OCI-LY3 (cell line): ENCODE measurements around the gene ARSJ.

Experiments
- H2AFZ ChIP-seq: fragments of 200-600, 300-600 bp; shearing (Covaris generic); 2 replicates; pipeline ENCODE4 v1.6.0; 2014; ENCODE audit warnings: antibody characterized with exemption, low read depth, low read length
- H3K27ac ChIP-seq: fragments of 200-600, 300-600 bp; sonication (generic); 2 replicates; pipeline ENCODE4 v1.5.1; 2014; ENCODE audit warnings: mild to moderate bottlenecking, low read length, moderate library complexity, mixed read lengths
- H3K27me3 ChIP-seq: fragments of 200-600, 300-600 bp; sonication (generic); 2 replicates; pipeline ENCODE4 v1.6.1; 2014; ENCODE audit warnings: low read depth, low read length, mixed read lengths
- H3K36me3 ChIP-seq: fragments of 200-600, 300-600 bp; sonication (generic); replicated peaks from 2 replicates; pipeline ENCODE3; 2014; ENCODE audit warnings: low read depth, low read length, mixed read lengths
- H3K4me1 ChIP-seq: fragments of 300-600, 200-600 bp; sonication (generic); 2 replicates; pipeline ENCODE4 v1.6.1; 2014; ENCODE audit warnings: low read length, mixed read lengths
- H3K4me2 ChIP-seq: fragments of 200-600, 300-600 bp; sonication (generic); 2 replicates; pipeline ENCODE4 v1.6.1; 2014; ENCODE audit warnings: low read length, mixed read lengths
- H3K4me3 ChIP-seq: fragments of 300-600, 200-600 bp; sonication (generic); 2 replicates; pipeline ENCODE4 v1.5.1; 2014; ENCODE audit warnings: antibody characterized with exemption, mild to moderate bottlenecking, low read length, moderate library complexity
- H3K79me2 ChIP-seq: fragments of 300-600, 200-600 bp; shearing (Covaris generic); 2 replicates; pipeline ENCODE4 v1.6.1; 2014; ENCODE audit warnings: mild to moderate bottlenecking, low read length, mixed read lengths
- H3K9ac ChIP-seq: fragments of 300-600, 200-600 bp; shearing (Covaris generic); 2 replicates; pipeline ENCODE4 v1.6.0; 2014; ENCODE audit warnings: mild to moderate bottlenecking, low read length, moderate library complexity
- H3K9me3 ChIP-seq: fragments of 200-600, 300-600 bp; shearing (Covaris generic); 2 replicates; pipeline ENCODE4 v1.6.1; 2014; ENCODE audit warnings: low read length, mixed read lengths; ENCODE audit not compliant: insufficient read depth
- H4K20me1 ChIP-seq: fragments of 200-600, 300-600 bp; sonication (generic); 2 replicates; pipeline ENCODE4 v1.6.1; 2016; ENCODE audit warnings: low read length, mixed read lengths; ENCODE audit not compliant: insufficient read depth
- EZH2phosphoT487 ChIP-seq: fragments of 200-600 bp; shearing (Covaris generic); IDR thresholded peaks from 2 replicates; pipeline ENCODE4 v1.6.1; 2018; ENCODE audit warnings: antibody characterized with exemption, mixed run types, low read depth
- TF ChIP-seq, protein P1 (sequence below): fragments of 200-600, 300-600 bp; sonication (generic); IDR thresholded peaks from 2 replicates; pipeline ENCODE4 v1.5.1; 2014; ENCODE audit warnings: antibody characterized with exemption, low read length, low read depth

The ARSJ gene

DNA sequence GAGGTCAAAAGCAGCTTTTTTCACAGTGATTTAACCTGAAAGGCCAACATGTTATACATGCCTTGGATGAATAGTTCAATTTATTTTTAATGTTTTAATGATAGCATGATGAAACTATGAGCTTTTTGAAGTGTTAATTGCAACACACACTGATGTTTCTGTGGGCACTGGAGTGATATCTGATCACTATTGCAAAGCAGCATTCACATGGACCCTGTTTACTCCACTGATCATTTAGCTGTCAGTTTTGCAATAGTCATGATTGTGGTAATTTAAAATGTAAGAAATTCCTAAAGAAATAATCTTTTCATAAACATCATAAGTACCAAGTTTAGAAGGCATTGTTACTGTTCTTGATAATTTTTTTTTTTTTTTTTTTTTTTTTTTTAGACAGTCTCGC is 74.1 kb downstream of the ARSJ start:
- Histone ChIP-seq H3K27me3 (no peaks in the 10 kb centered on the region), H3K36me3 (no peaks in the 10 kb centered on the region), H3K4me3 (no peak overlapping the region), H3K9ac (no peak overlapping the region), H3K9me3 (no peaks in the 10 kb centered on the region), H3K4me2 (no peak overlapping the region), H3K79me2 (no peaks in the 10 kb centered on the region), H3K4me1 (peaks cover 16% of the 10 kb centered on the region), H2AFZ (no peak overlapping the region), H4K20me1 (no peaks in the 10 kb centered on the region), H3K27ac (no peak overlapping the region)
- TF ChIP-seq, protein P1, sequence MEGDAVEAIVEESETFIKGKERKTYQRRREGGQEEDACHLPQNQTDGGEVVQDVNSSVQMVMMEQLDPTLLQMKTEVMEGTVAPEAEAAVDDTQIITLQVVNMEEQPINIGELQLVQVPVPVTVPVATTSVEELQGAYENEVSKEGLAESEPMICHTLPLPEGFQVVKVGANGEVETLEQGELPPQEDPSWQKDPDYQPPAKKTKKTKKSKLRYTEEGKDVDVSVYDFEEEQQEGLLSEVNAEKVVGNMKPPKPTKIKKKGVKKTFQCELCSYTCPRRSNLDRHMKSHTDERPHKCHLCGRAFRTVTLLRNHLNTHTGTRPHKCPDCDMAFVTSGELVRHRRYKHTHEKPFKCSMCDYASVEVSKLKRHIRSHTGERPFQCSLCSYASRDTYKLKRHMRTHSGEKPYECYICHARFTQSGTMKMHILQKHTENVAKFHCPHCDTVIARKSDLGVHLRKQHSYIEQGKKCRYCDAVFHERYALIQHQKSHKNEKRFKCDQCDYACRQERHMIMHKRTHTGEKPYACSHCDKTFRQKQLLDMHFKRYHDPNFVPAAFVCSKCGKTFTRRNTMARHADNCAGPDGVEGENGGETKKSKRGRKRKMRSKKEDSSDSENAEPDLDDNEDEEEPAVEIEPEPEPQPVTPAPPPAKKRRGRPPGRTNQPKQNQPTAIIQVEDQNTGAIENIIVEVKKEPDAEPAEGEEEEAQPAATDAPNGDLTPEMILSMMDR: no peak
- TF ChIP-seq EZH2phosphoT487: no peak

DNA sequence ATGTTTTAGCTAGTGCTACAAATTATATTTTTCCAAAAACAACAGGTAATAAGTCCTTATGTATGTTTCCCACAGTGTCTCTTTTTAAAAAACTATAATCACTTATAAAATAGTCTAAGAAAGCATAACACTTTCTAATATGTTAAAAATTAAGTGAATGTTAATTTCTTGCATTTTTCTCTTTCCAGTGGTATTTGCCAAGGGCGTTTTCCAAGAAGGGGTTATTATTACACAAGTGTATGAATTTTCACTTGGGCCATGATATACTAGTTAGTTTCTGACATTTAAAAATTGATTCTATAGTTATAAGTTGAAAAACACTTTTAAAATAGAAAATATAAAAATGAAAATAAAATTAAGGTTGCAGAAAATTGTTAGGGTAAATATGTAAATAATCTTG is 74.6 kb downstream of the ARSJ start:
- Histone ChIP-seq H4K20me1 (no peaks in the 10 kb centered on the region), H3K4me2 (no peak overlapping the region), H3K9me3 (no peaks in the 10 kb centered on the region), H3K4me1 (peaks cover 17% of the 10 kb centered on the region), H3K9ac (no peak overlapping the region), H2AFZ (no peak overlapping the region), H3K4me3 (no peak overlapping the region), H3K36me3 (no peaks in the 10 kb centered on the region), H3K79me2 (no peaks in the 10 kb centered on the region), H3K27ac (no peak overlapping the region), H3K27me3 (no peaks in the 10 kb centered on the region)
- TF ChIP-seq, protein P1: no peak
- no peak for TF ChIP-seq EZH2phosphoT487

DNA sequence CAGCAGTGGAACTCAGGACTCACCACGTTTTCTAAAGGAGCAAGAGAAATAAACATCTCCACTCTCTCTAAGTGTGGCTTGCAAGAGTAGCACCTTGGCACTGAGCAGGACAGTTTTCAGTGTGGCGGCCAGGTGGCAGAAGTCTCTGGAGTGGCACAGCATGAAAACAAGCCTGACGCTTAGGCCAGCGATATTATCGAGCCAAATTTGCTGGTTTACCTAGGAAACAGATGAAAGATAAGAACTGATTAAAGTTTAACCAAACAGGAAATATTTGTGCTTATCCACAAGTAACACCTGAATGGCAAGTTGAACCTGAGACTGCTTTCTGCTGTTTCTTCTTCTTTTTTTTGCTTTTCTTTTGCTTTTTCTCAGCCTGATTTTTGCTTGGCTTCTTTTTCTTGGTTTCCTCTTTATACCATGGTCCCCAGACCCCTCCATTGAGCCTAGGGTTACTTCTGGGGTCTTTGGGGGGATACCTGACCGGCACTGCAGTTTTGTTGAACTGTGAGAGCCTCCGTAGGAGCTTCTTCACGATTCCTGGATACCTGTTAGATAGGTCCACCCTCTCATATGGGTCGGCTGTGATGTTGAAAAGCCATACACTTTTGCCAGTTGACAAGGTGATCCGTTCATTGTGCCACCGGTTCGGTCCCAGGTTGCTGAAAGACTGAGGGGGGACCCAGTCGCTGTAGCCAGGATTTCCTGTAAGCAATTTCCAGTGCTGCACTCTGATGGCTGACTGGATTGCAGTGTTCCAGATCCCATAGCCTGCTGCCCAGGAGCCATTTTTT is 77.3 kb downstream of the ARSJ start:
- Histone ChIP-seq H3K36me3 (no peaks in the 10 kb centered on the region), H3K27ac (no peak overlapping the region), H3K9me3 (no peaks in the 10 kb centered on the region), H3K27me3 (no peaks in the 10 kb centered on the region), H3K9ac (no peak overlapping the region), H4K20me1 (no peaks in the 10 kb centered on the region), H3K4me3 (peak overlapping the region; percentile 31; the same call in 1 of the 2 replicates), H3K4me2 (peak overlapping the region; percentile 49), H3K4me1 (peaks cover 26% of the 10 kb centered on the region), H3K79me2 (no peaks in the 10 kb centered on the region), H2AFZ (peak overlapping the region; percentile 55)
- TF ChIP-seq, protein P1: peak; percentile 68
- TF ChIP-seq EZH2phosphoT487: no peak

DNA sequence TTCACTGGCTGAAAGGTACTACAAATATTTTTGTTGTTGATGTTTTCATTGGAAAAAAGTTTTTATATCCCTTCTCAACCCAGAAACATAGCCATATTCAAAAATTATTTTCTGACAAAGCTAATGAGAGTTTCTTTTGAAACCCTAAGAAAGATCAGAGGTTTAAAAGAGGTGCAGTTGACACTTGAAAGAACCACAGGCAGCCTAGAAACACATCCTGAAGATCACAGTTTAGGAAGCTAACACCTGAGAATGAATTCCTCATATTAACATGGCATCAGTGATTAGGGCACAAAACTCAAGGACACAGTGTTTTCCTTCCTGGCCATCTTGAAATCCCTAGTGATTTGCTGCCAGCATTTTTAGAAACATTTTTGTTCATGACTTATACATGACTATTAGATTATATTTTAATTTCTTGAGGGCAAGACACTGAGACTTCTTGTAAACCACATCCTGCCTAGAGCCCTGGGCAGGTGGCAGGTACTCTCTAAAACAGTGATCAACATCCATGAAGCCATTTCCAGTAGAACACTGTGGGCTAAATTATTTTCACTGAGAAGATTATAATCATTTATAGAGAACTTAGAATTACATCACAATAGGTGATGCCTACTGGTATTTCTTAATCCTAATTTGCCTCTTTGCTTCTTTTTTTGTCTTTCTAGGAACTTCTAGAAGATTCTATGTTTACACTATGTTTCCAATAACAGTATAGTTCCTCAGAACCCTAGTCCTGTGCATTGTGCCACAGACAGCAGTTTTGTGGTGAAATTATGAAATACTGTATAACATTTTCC is 80.0 kb downstream of the ARSJ start:
- TF ChIP-seq, protein P1: no peak
- no peak for TF ChIP-seq EZH2phosphoT487
- H3K36me3 ChIP-seq: no peaks in the 10 kb centered on the region
- H3K9me3 ChIP-seq: no peaks in the 10 kb centered on the region
- H3K27me3 ChIP-seq: 0 out of 2 replicates have a peak, but pooled peaks cover 11% of the 10 kb centered on the region
- no peak overlapping the region for H3K4me2 ChIP-seq
- no peak overlapping the region for H3K27ac ChIP-seq
- H4K20me1 ChIP-seq: no peaks in the 10 kb centered on the region
- H2AFZ ChIP-seq: no peak overlapping the region
- no peaks in the 10 kb centered on the region for H3K79me2 ChIP-seq
- H3K4me3 ChIP-seq: no peak overlapping the region
- no peak overlapping the region for H3K9ac ChIP-seq
- peaks cover 23% of the 10 kb centered on the region for H3K4me1 ChIP-seq
